ENCODE measurements around the gene PRPF38A. TPM values are rescaled to one million over a fixed set of nuclear protein-coding genes. Genes with fewer than 3 reads are reported as not detected.

Gene PRPF38A
- total RNA-seq, 2 donors from 2014 or later = 72.7 to 74.3 TPM

DNA sequence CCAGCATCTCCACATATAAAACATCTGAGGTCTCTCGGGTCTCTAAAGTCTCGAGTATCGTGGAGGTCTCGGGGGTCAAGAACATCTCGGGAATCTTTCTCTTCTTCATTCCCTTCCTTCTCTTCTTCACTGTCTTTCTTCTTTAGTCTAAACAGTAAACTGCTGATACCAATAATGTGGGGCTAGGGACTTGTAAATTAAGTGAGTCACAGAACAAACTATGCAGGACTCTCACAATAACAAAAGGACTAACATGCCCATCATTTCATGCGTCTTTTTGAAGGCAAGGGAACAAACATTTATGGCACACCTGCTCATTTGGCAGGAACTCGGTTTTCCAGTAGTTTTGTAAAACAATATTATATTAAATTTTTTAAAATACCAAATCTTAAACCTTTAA is 32.4 kb downstream of the PRPF38A start:
- 91 to 98% methylated on average over 5 to 6 of the region's 7 CpGs for WGBS, 2 experiments (ENCODE audit: insufficient coverage in 1 of 2, insufficient read length in 1 of 2)
- Histone ChIP-seq H3K27ac (ENCODE audit: low read depth, low read length) (no peak overlapping the region), H3K27me3 (ENCODE audit: control insufficient read depth, insufficient read depth, low read length, poor library complexity, severe bottlenecking) (no peaks in the 10 kb centered on the region), H3K36me3 (ENCODE audit: control insufficient read depth, insufficient read depth, low read length) (peaks cover 98% of the 10 kb centered on the region), H3K4me3 (ENCODE audit: low read length) (no peak overlapping the region), H3K9me3 (ENCODE audit: control insufficient read depth, low read length) (no peaks in the 10 kb centered on the region), H3K4me1 (ENCODE audit: control insufficient read depth, insufficient read depth, low read length) (no peaks in the 10 kb centered on the region), H3K9ac (ENCODE audit: extremely low read depth, low read length, poor library complexity, severe bottlenecking) (no peak overlapping the region)
- peak overlapping the region; percentile 85 for H3K27ac Mint-ChIP-seq
- H3K9me3 Mint-ChIP-seq = no peaks in the 10 kb centered on the region
- no peak overlapping the region for H3K4me3 Mint-ChIP-seq
- H3K4me1 Mint-ChIP-seq = peaks cover 6% of the 10 kb centered on the region
- peaks cover 67% of the 10 kb centered on the region for H3K36me3 Mint-ChIP-seq (ENCODE audit: low read depth)
- peak; percentile 52 for DNase-seq
- TF ChIP-seq, protein P1, sequence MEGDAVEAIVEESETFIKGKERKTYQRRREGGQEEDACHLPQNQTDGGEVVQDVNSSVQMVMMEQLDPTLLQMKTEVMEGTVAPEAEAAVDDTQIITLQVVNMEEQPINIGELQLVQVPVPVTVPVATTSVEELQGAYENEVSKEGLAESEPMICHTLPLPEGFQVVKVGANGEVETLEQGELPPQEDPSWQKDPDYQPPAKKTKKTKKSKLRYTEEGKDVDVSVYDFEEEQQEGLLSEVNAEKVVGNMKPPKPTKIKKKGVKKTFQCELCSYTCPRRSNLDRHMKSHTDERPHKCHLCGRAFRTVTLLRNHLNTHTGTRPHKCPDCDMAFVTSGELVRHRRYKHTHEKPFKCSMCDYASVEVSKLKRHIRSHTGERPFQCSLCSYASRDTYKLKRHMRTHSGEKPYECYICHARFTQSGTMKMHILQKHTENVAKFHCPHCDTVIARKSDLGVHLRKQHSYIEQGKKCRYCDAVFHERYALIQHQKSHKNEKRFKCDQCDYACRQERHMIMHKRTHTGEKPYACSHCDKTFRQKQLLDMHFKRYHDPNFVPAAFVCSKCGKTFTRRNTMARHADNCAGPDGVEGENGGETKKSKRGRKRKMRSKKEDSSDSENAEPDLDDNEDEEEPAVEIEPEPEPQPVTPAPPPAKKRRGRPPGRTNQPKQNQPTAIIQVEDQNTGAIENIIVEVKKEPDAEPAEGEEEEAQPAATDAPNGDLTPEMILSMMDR (conservative IDR thresholded peaks at IDR 0.05) = no peak
- no peaks in the 10 kb centered on the region for H3K27me3 Mint-ChIP-seq (ENCODE audit: insufficient read depth)

DNA sequence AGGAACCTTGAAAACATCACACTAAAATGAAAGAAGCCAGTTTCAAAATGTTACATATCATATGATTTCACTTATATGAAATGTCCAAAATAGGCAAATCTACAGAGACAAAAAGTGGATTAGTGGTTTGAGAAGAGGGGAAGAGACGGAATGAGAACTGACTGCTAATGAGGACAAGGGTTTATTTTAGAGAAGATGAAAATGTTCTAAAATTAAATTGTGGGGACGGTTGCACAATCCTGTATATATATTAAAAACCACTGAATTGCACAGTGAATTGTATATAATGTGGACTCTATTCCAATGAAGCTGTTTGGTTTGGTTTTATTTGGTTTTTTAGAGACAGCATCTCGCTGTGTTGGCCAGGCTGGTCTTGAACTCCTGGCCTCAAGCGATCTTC is 35.6 kb downstream of the PRPF38A start:
- Histone ChIP-seq H3K9ac (ENCODE audit: extremely low read depth, low read length, poor library complexity, severe bottlenecking) (no peak overlapping the region), H3K27ac (ENCODE audit: low read depth, low read length) (no peak overlapping the region), H3K9me3 (ENCODE audit: control insufficient read depth, low read length) (no peaks in the 10 kb centered on the region), H3K36me3 (ENCODE audit: control insufficient read depth, insufficient read depth, low read length) (peaks cover 96% of the 10 kb centered on the region), H3K4me1 (ENCODE audit: control insufficient read depth, insufficient read depth, low read length) (no peaks in the 10 kb centered on the region), H3K4me3 (ENCODE audit: low read length) (no peak overlapping the region), H3K27me3 (ENCODE audit: control insufficient read depth, insufficient read depth, low read length, poor library complexity, severe bottlenecking) (no peaks in the 10 kb centered on the region)
- H3K4me3 Mint-ChIP-seq = no peak overlapping the region
- H3K36me3 Mint-ChIP-seq (ENCODE audit: low read depth) = peaks cover 64% of the 10 kb centered on the region
- H3K4me1 Mint-ChIP-seq = peaks cover 6% of the 10 kb centered on the region
- DNase-seq = no peak
- H3K27ac Mint-ChIP-seq = no peak overlapping the region
- TF ChIP-seq, protein P1 (conservative IDR thresholded peaks at IDR 0.05) = no peak
- 93 to 100% methylated on average over 1 to 3 of the region's 4 CpGs for WGBS, 2 experiments (ENCODE audit: insufficient coverage in 1 of 2, insufficient read length in 1 of 2)
- H3K9me3 Mint-ChIP-seq = no peaks in the 10 kb centered on the region
- no peaks in the 10 kb centered on the region for H3K27me3 Mint-ChIP-seq (ENCODE audit: insufficient read depth)

DNA sequence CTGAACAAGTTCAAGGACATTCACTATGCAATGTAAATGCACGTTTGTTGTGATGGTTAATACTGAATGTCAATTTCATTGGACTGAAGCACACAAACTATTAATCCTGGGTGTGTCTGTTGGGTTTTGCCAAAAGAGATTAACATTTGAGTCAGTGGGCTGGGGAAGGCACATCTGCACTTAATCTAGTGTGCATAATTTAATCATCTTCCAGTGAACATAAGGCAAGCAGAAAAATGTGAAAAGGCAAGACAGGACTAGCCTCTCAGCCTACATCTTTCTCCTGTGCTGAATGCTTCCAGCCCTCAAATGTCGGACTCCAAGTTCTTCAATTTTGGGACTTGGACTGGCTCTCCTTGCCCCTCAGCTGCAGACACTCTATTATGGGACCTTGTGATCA is 40.1 kb downstream of the PRPF38A start:
- TF ChIP-seq, protein P1 (conservative IDR thresholded peaks at IDR 0.05) = no peak
- H3K36me3 Mint-ChIP-seq (ENCODE audit: low read depth) = peaks cover 49% of the 10 kb centered on the region
- Histone ChIP-seq H3K4me1 (ENCODE audit: control insufficient read depth, insufficient read depth, low read length) (no peaks in the 10 kb centered on the region), H3K27ac (ENCODE audit: low read depth, low read length) (no peak overlapping the region), H3K36me3 (ENCODE audit: control insufficient read depth, insufficient read depth, low read length) (peaks cover 98% of the 10 kb centered on the region), H3K9me3 (ENCODE audit: control insufficient read depth, low read length) (no peaks in the 10 kb centered on the region), H3K4me3 (ENCODE audit: low read length) (no peak overlapping the region), H3K27me3 (ENCODE audit: control insufficient read depth, insufficient read depth, low read length, poor library complexity, severe bottlenecking) (no peaks in the 10 kb centered on the region), H3K9ac (ENCODE audit: extremely low read depth, low read length, poor library complexity, severe bottlenecking) (no peak overlapping the region)
- H3K4me1 Mint-ChIP-seq = no peaks in the 10 kb centered on the region
- no peak overlapping the region for H3K4me3 Mint-ChIP-seq
- 98 to 100% methylated on average over 1 to 2 of the region's 2 CpGs for WGBS, 2 experiments (ENCODE audit: insufficient coverage in 1 of 2, insufficient read length in 1 of 2)
- no peak overlapping the region for H3K27ac Mint-ChIP-seq
- H3K27me3 Mint-ChIP-seq (ENCODE audit: insufficient read depth) = no peaks in the 10 kb centered on the region
- H3K9me3 Mint-ChIP-seq = no peaks in the 10 kb centered on the region
- DNase-seq = no peak
